HepG2 (cell line): ENCODE results near the gene RGS14. TPM values are rescaled to one million over a fixed set of nuclear protein-coding genes. Genes with fewer than 3 reads are reported as not detected.

Experiments
- ARNTL ChIP-seq: sonication (generic); formaldehyde crosslinking; IDR thresholded peaks from 2 replicates; pipeline ENCODE4 v1.4.0; 2020; ENCODE audit warnings: mild to moderate bottlenecking, missing genetic modification reagents
- GMEB1 ChIP-seq: sonication (generic); formaldehyde crosslinking; IDR thresholded peaks from 2 replicates; pipeline ENCODE4 v1.5.1; 2020; ENCODE audit warnings: missing genetic modification reagents, mild to moderate bottlenecking, borderline replicate concordance
- HOXA7 ChIP-seq: sonication (generic); formaldehyde crosslinking; IDR thresholded peaks from 2 replicates; pipeline ENCODE4 v1.8.1; 2022; ENCODE audit warnings: mild to moderate bottlenecking, missing genetic modification reagents, moderate library complexity
- IKZF4 ChIP-seq: sonication (generic); formaldehyde crosslinking; IDR thresholded peaks from 2 replicates; pipeline ENCODE4 v1.5.1; 2020; ENCODE audit warnings: borderline replicate concordance, mild to moderate bottlenecking, low read depth, missing genetic modification reagents; ENCODE audit errors: not compliant biosample characterization
- IRF9 ChIP-seq: sonication (generic); formaldehyde crosslinking; IDR thresholded peaks from 2 replicates; pipeline ENCODE4 v1.8.0; 2022; ENCODE audit warnings: missing genetic modification reagents, mild to moderate bottlenecking, borderline replicate concordance
- KAT8 ChIP-seq: IDR thresholded peaks from 2 replicates; pipeline ENCODE4 v1.6.1; 2016; ENCODE audit warnings: missing genetic modification reagents, missing compliant biosample characterization
- KDM6A ChIP-seq: IDR thresholded peaks from 2 replicates; pipeline ENCODE4 v1.6.1; 2016; ENCODE audit warnings: low read depth
- LBX2 ChIP-seq: sonication (generic); formaldehyde crosslinking; IDR thresholded peaks from 2 replicates; pipeline ENCODE4 v1.5.0; 2020; ENCODE audit warnings: missing genetic modification reagents, mild to moderate bottlenecking, borderline replicate concordance
- MXI1 ChIP-seq: IDR thresholded peaks from 3 replicates; pipeline ENCODE4 v1.6.1; 2012; ENCODE audit warnings: low read depth, low read length, inconsistent platforms, borderline replicate concordance
- NFE2 ChIP-seq: sonication (generic); formaldehyde crosslinking; IDR thresholded peaks from 2 replicates; pipeline ENCODE4 v1.4.0; 2020; ENCODE audit warnings: missing genetic modification reagents
- PHF8 ChIP-seq: sonication (generic); formaldehyde crosslinking; IDR thresholded peaks from 2 replicates; pipeline ENCODE4 v1.5.0; 2020; ENCODE audit warnings: missing genetic modification reagents
- PITX1 ChIP-seq: sonication (generic); formaldehyde crosslinking; IDR thresholded peaks from 2 replicates; pipeline ENCODE4 v1.5.1; 2020; ENCODE audit warnings: mild to moderate bottlenecking, missing genetic modification reagents
- PRDM4 ChIP-seq: sonication (generic); formaldehyde crosslinking; IDR thresholded peaks from 2 replicates; pipeline ENCODE4 v1.9.0; 2021; ENCODE audit warnings: missing genetic modification reagents, borderline replicate concordance
- RBM39 ChIP-seq: fragments of 200-400 bp; formaldehyde crosslinking; IDR thresholded peaks from one replicate; pipeline ENCODE4 v1.6.1; 2018; ENCODE audit warnings: antibody characterized with exemption, mild to moderate bottlenecking, low read depth, low read length; ENCODE audit not compliant: poor library complexity, severe bottlenecking
- RCOR2 ChIP-seq: IDR thresholded peaks from 2 replicates; pipeline ENCODE4 v1.6.1; 2016; ENCODE audit warnings: missing biosample characterization, missing genetic modification reagents
- SATB2 ChIP-seq: sonication (generic); formaldehyde crosslinking; IDR thresholded peaks from 2 replicates; pipeline ENCODE4 v1.5.0; 2020; ENCODE audit warnings: missing genetic modification reagents
- SP2 ChIP-seq: sonication (generic); formaldehyde crosslinking; IDR thresholded peaks from 2 replicates; pipeline ENCODE4 v1.5.1; 2020; ENCODE audit warnings: mild to moderate bottlenecking, missing genetic modification reagents
- SP4 ChIP-seq: sonication (generic); formaldehyde crosslinking; IDR thresholded peaks from 2 replicates; pipeline ENCODE4 v1.8.1; 2023; ENCODE audit warnings: mild to moderate bottlenecking, missing genetic modification reagents
- TARDBP ChIP-seq: sonication (generic); formaldehyde crosslinking; IDR thresholded peaks from 2 replicates; pipeline ENCODE4 v1.8.0; 2022; ENCODE audit warnings: mild to moderate bottlenecking, missing genetic modification reagents
- ZBTB20 ChIP-seq: sonication (generic); formaldehyde crosslinking; IDR thresholded peaks from 2 replicates; pipeline ENCODE4 v1.8.1; 2023; ENCODE audit warnings: missing genetic modification reagents, low read depth, mild to moderate bottlenecking, borderline replicate concordance
- ZNF101 ChIP-seq: sonication (generic); formaldehyde crosslinking; IDR thresholded peaks from 2 replicates; pipeline ENCODE4 v1.4.0; 2020; ENCODE audit warnings: mild to moderate bottlenecking, low read depth, missing genetic modification reagents, borderline replicate concordance
- ZNF225 ChIP-seq: sonication (generic); formaldehyde crosslinking; IDR thresholded peaks from 2 replicates; pipeline ENCODE4 v1.4.0; 2020; ENCODE audit warnings: mild to moderate bottlenecking, missing genetic modification reagents
- ZNF432 ChIP-seq: sonication (generic); formaldehyde crosslinking; IDR thresholded peaks from 2 replicates; pipeline ENCODE4 v1.5.0; 2020; ENCODE audit warnings: missing genetic modification reagents, mild to moderate bottlenecking, borderline replicate concordance
- ZNF441 ChIP-seq: sonication (generic); formaldehyde crosslinking; IDR thresholded peaks from 2 replicates; pipeline ENCODE4 v1.7.0; 2021; ENCODE audit warnings: missing genetic modification reagents, borderline replicate concordance
- ZNF484 ChIP-seq: sonication (generic); formaldehyde crosslinking; IDR thresholded peaks from 2 replicates; pipeline ENCODE4 v1.5.1; 2020; ENCODE audit warnings: mild to moderate bottlenecking, low read depth, missing genetic modification reagents, borderline replicate concordance
- ZNF615 ChIP-seq: sonication (generic); formaldehyde crosslinking; IDR thresholded peaks from 2 replicates; pipeline ENCODE4 v1.5.0; 2020; ENCODE audit warnings: mild to moderate bottlenecking, missing genetic modification reagents, borderline replicate concordance
- polyA plus RNA-seq, 8 experiments: library from polyadenylated mRNA; depleted of rRNA in 3 of 8; stranded (reverse) in 7 of 8; unstranded in 1 of 8; fragments of >200 nt; fragmentation: Illumina TruSeq in 4 of 8; extraction: Trizol in 4 of 8; gene quantifications; 2 replicates each; pipeline versions ENCODE4 v1.2.1 to v1.2.3, GENCODE V29; 2011 to 2016; ENCODE audit warnings: low read depth in 4 of 8, missing spikeins in 1 of 8, mixed read lengths in 1 of 8; ENCODE audit not compliant: insufficient read depth in 1 of 8
- total RNA-seq, 5 experiments: library from RNA; depleted of rRNA; stranded (reverse); fragments of >200 nt; fragmentation: Illumina TruSeq; extraction: Trizol; gene quantifications; 2 replicates each; pipeline ENCODE4 v1.2.3, GENCODE V29; 2016; ENCODE audit warnings: low read depth in 1 of 5

RGS14 gene
- total and polyA plus RNA-seq, 2 of the 13 experiments (the other 11 are each of a cell fraction or from before 2014, with no cell fraction given): 11.1 to 17.2 TPM

- TF ChIP-seq ZNF615 (CRISPR knock-in tag) (no peak), MXI1 (peak; percentile 85; the same call in 2 of the 3 replicates), SP2 (CRISPR knock-in tag) (no peak), ZBTB20 (CRISPR knock-in tag) (no peak), IRF9 (CRISPR knock-in tag) (0 out of 2 replicates have a peak, but pooled peaks have one; percentile 12), RCOR2 (CRISPR knock-in tag) (no peak), ZNF101 (CRISPR knock-in tag) (no peak), PHF8 (CRISPR knock-in tag) (peak; percentile 60), ZNF225 (no peak), ZNF432 (CRISPR knock-in tag) (no peak), GMEB1 (CRISPR knock-in tag) (no peak), KAT8 (CRISPR knock-in tag) (peak; percentile 65), ARNTL (no peak), TARDBP (0 out of 2 replicates have a peak, but pooled peaks have one; percentile 37), SP4 (peak; percentile 59), IKZF4 (CRISPR knock-in tag) (no peak), PRDM4 (no peak), ZNF441 (CRISPR knock-in tag) (no peak), ZNF484 (CRISPR knock-in tag) (no peak), LBX2 (CRISPR knock-in tag) (no peak), PITX1 (no peak), NFE2 (no peak), HOXA7 (CRISPR knock-in tag) (no peak), SATB2 (CRISPR knock-in tag) (no peak), RBM39 (no peak), KDM6A (CRISPR knock-in tag) (no peak)
These were observed 12.9 kb downstream of the RGS14 start (continued) for GRCh38 chr5:177370488-177371119.
